HG03354 (cell line): Measurements from ENCODE around the gene NFASC.

ENCODE experiments used
- ATAC-seq: cut with Tn5 transposase; IDR thresholded peaks from one replicate; pipeline ENCODE4 v1.9.1; 2021; ENCODE audit warnings: mild to moderate bottlenecking; ENCODE audit not compliant: unreplicated experiment, poor library complexity, severe bottlenecking

The NFASC gene

GRCh38 chr1:204885288-204885711, 14.6 kb downstream of the NFASC start:
- no peak for ATAC-seq

GRCh38 chr1:204885790-204886189, 15.1 kb downstream of the NFASC start:
- no peak for ATAC-seq

- ATAC-seq, result no peak
These were observed 17.2 kb downstream of the NFASC start for GRCh38 chr1:204887846-204888245.

GRCh38 chr1:204888294-204888693, 17.6 kb downstream of the NFASC start:
- no peak for ATAC-seq

GRCh38 chr1:204889681-204890383, 19.2 kb downstream of the NFASC start:
- ATAC-seq, result no peak

- ATAC-seq, result no peak
These were observed 21.2 kb downstream of the NFASC start for GRCh38 chr1:204891860-204892259.

- no peak for ATAC-seq
These were observed 23.4 kb downstream of the NFASC start for GRCh38 chr1:204894031-204894430.

- no peak for ATAC-seq
These were observed 23.9 kb downstream of the NFASC start for GRCh38 chr1:204894606-204895005.

- no peak for ATAC-seq
These were observed 25.4 kb downstream of the NFASC start for GRCh38 chr1:204896023-204896422.

- no peak for ATAC-seq
These were observed 26.3 kb downstream of the NFASC start for GRCh38 chr1:204896787-204897469.

GRCh38 chr1:204900721-204901120, 30.1 kb downstream of the NFASC start:
- no peak for ATAC-seq

- no peak for ATAC-seq
These were observed 32.0 kb downstream of the NFASC start for GRCh38 chr1:204902671-204903070.

- ATAC-seq, result no peak
These were observed 33.7 kb downstream of the NFASC start for GRCh38 chr1:204904228-204904810.

GRCh38 chr1:204909109-204909508, 38.4 kb downstream of the NFASC start:
- no peak for ATAC-seq

GRCh38 chr1:204915861-204916495, 45.3 kb downstream of the NFASC start:
- no peak for ATAC-seq

- ATAC-seq, result no peak
These were observed 47.1 kb downstream of the NFASC start for GRCh38 chr1:204917802-204918201.

GRCh38 chr1:204920511-204920910, 49.8 kb downstream of the NFASC start:
- no peak for ATAC-seq

GRCh38 chr1:204920967-204921366, 50.3 kb downstream of the NFASC start:
- ATAC-seq, result no peak

GRCh38 chr1:204921855-204922516, 51.3 kb downstream of the NFASC start:
- ATAC-seq, result no peak

GRCh38 chr1:204923201-204923600, 52.5 kb downstream of the NFASC start:
- ATAC-seq, result no peak
